Left ventricle myocardium inferior (tissue), 1 donor: Measurements from ENCODE around the gene JAK3. TPM values are rescaled to one million over a fixed set of nuclear protein-coding genes. Genes with fewer than 3 reads are reported as not detected.

Experiments used
- DNase-seq: peaks from one replicate; pipeline ENCODE4 v3.0.0-alpha.2; 2020
- H3K27ac ChIP-seq: fragments of 200-600 bp; replicated peaks from 2 replicates; pipeline ENCODE4 v1.8.0; 2021
- H3K27me3 ChIP-seq: fragments of 200-600 bp; 2 replicates; pipeline ENCODE4 v1.8.0; 2021; ENCODE audit warnings: low read depth
- H3K36me3 ChIP-seq: fragments of 200-600 bp; 2 replicates; pipeline ENCODE4 v1.8.0; 2021
- H3K4me1 ChIP-seq: fragments of 200-600 bp; 2 replicates; pipeline ENCODE4 v1.8.0; 2021
- H3K4me3 ChIP-seq: fragments of 200-600 bp; 2 replicates; pipeline ENCODE4 v1.8.0; 2021; ENCODE audit warnings: mild to moderate bottlenecking, moderate library complexity
- H3K9me3 ChIP-seq: fragments of 200-600 bp; replicated peaks from 2 replicates; pipeline ENCODE4 v1.8.0; 2021
- intact Hi-C: fragments of 100-400 bp; cut with micrococcal nuclease; formaldehyde crosslinking; loops from one replicate; pipeline ENCODE4 v1.11.0; 2022
- total RNA-seq: library from RNA; stranded (reverse); fragmentation: NEBNext Ultra II Directional; extraction: Animal tissue kit (Norgen Biotek cat#: 25700); gene quantifications from one replicate; pipeline ENCODE4 v1.2.1, GENCODE V29; 2021
- TF ChIP-seq, protein P1 (sequence below): fragments of 200-600 bp; IDR thresholded peaks from 2 replicates; pipeline ENCODE4 v1.8.0; 2021; ENCODE audit warnings: antibody characterized with exemption, mild to moderate bottlenecking, borderline replicate concordance
- donor health status: DM: no; HTN: yes; CAD: no; lungs with severe emphysema.

JAK3 gene
- total RNA-seq, 1 donor from 2014 or later: 1.7 TPM

DNA sequence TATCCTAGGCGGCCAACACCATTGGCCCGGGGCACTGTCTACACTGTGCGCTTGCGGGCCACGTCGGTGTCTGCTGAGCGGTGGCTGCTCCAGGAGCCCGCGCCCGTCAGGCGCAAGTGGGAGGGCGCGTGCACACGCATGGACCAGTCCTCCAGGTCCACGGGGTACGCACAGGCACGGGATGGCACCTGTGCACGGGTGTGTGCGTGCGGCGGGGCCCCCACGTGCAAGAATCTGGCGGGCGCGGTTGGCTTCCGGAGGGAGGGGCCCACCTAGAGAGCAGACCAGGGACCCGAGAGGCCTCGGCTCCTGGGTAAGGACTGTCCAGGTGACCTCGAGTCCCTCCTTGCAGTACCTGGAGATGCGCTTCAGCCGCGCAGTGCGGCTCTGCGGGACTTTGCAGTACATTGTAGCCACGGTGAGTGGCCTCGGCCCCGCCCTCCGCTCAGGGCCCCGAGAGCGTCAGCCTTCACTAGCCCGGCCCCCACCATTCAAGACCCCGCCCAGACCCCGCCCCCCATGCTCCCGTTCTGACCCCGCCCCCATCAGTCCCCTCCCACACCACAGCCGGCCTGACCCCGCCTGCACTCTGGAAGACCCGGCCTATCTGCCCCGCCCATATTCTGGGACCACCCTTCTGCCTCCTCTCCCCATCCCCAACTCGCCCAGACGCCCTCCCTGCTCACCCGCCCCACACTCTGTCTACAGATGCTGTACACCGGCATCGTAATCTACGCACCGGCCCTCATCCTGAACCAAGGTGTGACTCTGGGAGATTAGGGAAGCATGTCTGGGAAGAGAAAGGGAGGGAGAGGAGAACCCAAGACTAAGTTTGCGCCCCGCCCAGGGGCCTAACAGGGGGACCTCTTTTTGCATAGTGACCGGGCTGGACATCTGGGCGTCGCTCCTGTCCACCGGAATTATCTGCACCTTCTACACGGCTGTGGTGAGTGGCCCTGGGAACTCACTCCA is 26.3 kb upstream of the JAK3 start:
- Histone ChIP-seq H3K9me3 (no peaks in the 10 kb centered on the region), H3K27me3 (peaks cover 93% of the 10 kb centered on the region), H3K4me1 (peaks cover 19% of the 10 kb centered on the region), H3K4me3 (no peak overlapping the region), H3K27ac (no peak overlapping the region), H3K36me3 (no peaks in the 10 kb centered on the region)
- intact Hi-C loops: no loop called here
- no peak for DNase-seq
- TF ChIP-seq, protein P1, sequence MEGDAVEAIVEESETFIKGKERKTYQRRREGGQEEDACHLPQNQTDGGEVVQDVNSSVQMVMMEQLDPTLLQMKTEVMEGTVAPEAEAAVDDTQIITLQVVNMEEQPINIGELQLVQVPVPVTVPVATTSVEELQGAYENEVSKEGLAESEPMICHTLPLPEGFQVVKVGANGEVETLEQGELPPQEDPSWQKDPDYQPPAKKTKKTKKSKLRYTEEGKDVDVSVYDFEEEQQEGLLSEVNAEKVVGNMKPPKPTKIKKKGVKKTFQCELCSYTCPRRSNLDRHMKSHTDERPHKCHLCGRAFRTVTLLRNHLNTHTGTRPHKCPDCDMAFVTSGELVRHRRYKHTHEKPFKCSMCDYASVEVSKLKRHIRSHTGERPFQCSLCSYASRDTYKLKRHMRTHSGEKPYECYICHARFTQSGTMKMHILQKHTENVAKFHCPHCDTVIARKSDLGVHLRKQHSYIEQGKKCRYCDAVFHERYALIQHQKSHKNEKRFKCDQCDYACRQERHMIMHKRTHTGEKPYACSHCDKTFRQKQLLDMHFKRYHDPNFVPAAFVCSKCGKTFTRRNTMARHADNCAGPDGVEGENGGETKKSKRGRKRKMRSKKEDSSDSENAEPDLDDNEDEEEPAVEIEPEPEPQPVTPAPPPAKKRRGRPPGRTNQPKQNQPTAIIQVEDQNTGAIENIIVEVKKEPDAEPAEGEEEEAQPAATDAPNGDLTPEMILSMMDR: no peak

DNA sequence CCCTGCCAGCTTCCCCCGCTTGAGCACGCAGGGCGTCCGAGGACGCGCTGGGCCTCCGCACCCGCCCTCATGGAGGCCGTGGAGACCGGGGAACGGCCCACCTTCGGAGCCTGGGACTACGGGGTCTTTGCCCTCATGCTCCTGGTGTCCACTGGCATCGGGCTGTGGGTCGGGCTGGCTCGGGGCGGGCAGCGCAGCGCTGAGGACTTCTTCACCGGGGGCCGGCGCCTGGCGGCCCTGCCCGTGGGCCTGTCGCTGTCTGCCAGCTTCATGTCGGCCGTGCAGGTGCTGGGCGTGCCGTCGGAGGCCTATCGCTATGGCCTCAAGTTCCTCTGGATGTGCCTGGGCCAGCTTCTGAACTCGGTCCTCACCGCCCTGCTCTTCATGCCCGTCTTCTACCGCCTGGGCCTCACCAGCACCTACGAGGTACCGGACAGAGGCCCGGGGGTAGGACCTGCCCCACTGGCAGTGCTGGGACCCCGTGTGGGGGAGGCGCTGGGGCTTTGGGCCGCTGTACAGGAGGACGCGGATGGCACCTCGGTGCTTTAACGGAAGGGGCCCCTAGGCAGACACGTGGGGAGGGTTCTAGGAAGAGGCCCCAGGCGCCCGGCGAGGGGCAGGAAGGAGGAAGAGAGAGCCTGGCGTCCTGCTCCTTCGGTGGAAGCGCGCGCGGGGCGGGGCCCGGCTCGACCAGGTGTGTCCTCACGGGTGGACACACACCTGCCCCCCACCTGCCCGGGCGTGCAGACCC is 24.6 kb upstream of the JAK3 start:
- intact Hi-C loops: no loop called here
- peak overlapping the region; percentile 23 for H3K4me3 ChIP-seq
- H3K27me3 ChIP-seq: peaks cover 78% of the 10 kb centered on the region
- H3K4me1 ChIP-seq: peaks cover 19% of the 10 kb centered on the region
- no peaks in the 10 kb centered on the region for H3K9me3 ChIP-seq
- no peak for DNase-seq
- no peak overlapping the region for H3K27ac ChIP-seq
- H3K36me3 ChIP-seq: no peaks in the 10 kb centered on the region
- TF ChIP-seq, protein P1: no peak

DNA sequence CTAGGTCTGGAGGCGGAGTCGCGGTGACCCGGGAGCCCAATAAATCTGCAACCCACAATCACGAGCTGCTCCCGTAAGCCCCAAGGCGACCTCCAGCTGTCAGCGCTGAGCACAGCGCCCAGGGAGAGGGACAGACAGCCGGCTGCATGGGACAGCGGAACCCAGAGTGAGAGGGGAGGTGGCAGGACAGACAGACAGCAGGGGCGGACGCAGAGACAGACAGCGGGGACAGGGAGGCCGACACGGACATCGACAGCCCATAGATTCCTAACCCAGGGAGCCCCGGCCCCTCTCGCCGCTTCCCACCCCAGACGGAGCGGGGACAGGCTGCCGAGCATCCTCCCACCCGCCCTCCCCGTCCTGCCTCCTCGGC is 24.1 kb upstream of the JAK3 start, which contains the start of gene SLC5A5:
TSS of gene SLC5A5 (plus strand) at position 68 of the 373 bp plus-strand sequence. CDS start 375 bp downstream, outside the sequence.
- no peaks in the 10 kb centered on the region for H3K36me3 ChIP-seq
- TF ChIP-seq, protein P1: no peak
- intact Hi-C loops: no loop called here
- no peak for DNase-seq
- peaks cover 19% of the 10 kb centered on the region for H3K4me1 ChIP-seq
- H3K27me3 ChIP-seq: peaks cover 72% of the 10 kb centered on the region
- no peak within 1 kb of the TSS for H3K27ac ChIP-seq
- peak within 1 kb of the TSS; percentile 23 for H3K4me3 ChIP-seq
- H3K9me3 ChIP-seq: no peaks in the 10 kb centered on the region

DNA sequence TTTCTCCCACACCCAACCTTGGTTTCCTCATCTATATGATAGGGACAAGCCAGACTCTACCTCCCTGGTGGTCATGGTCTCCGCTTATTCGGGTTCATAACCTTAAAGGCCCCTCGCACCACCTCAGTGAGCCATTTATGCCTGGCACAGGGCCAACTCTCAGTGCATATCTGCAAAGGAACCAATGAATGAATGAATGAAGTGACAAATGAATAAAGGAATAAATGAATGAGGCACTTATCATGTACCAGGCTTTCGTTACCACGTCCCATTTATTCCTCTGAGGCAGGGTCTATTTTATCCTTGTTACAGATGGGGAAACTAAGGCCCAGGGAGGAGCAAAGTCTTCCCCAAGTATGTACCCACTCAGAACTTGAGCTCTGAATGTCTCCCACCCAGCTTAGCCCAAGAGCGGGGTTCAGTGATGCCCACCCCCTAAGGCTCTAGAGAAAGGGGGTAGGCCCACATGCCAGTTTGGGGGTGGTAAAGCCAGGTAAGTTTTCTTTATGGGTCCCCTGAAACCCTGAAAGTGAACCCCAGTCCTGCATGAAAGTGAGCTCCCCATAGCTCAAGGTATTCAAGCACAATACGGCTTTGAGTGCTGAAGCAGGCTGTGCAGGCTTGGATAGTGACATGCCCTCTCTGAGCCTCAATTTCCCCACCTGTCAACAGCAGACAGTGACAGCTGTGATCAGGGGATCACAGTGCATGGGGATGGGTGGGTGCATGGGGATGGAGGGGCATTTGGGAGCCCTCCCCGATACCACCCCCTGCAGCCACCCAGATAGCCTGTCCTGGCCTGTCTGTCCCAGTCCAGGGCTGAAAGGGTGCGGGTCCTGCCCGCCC is 23.5 kb upstream of the JAK3 start:
- intact Hi-C loops: no loop called here
- no peak overlapping the region for H3K27ac ChIP-seq
- H3K9me3 ChIP-seq: no peaks in the 10 kb centered on the region
- peaks cover 66% of the 10 kb centered on the region for H3K27me3 ChIP-seq
- H3K36me3 ChIP-seq: no peaks in the 10 kb centered on the region
- H3K4me3 ChIP-seq: no peak overlapping the region
- no peak for DNase-seq
- H3K4me1 ChIP-seq: peaks cover 19% of the 10 kb centered on the region
- TF ChIP-seq, protein P1: no peak

DNA sequence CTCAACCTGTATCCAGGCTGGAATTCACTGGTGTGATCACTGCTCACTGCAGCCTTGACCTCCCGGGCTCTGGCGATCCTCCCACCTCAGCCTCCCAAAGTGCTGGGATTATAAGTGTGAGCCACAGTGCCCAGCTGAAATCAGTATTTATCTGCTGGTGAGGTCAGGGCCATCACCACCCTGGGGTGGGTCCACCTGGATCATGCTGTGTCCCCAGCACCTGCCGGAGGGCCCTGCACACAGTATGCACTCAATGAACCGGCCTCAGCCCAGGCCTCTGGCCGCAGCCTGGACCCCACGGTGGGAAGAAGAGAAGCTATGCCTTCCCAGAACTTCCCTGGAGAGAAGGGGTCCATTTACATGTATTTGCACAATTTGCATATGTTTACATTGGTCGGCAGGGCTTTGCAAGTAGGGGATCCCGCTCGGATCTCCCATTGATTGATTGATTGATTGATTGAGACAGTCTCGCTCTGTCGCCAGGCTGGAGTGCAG is 21.4 kb upstream of the JAK3 start:
- TF ChIP-seq, protein P1: no peak
- H3K4me3 ChIP-seq: no peak overlapping the region
- H3K27ac ChIP-seq: no peak overlapping the region
- peaks cover 45% of the 10 kb centered on the region for H3K27me3 ChIP-seq
- no peaks in the 10 kb centered on the region for H3K9me3 ChIP-seq
- H3K36me3 ChIP-seq: peaks cover 17% of the 10 kb centered on the region
- peaks cover 19% of the 10 kb centered on the region for H3K4me1 ChIP-seq
- intact Hi-C loops: no loop called here
- no peak for DNase-seq
